A172 (cell line): ENCODE results near the gene HOXB9. TPM values are rescaled to one million over a fixed set of nuclear protein-coding genes. Genes with fewer than 3 reads are reported as not detected.

Source experiments
- DNase-seq: peaks from one replicate; pipeline ENCODE4 v3.0.0-alpha.2; 2015; ENCODE audit warnings: low spot score
- total RNA-seq: library from RNA; depleted of rRNA; stranded (reverse); fragments of >200 nt; shearing (Covaris generic); gene quantifications from 2 replicates; pipeline ENCODE4 v1.2.3, GENCODE V29; 2014

HOXB9 gene
- total RNA-seq, 1 experiment from 2014 or later, result 8.3 TPM

- DNase-seq, result peak; percentile 80
Measured at GRCh38 chr17:48587276-48588073, 38.7 kb downstream of the HOXB9 start.

GRCh38 chr17:48586355-48587258 lies 39.6 kb downstream of the HOXB9 start:
- DNase-seq, result peak; percentile 46

GRCh38 chr17:48584223-48584741 lies 41.9 kb downstream of the HOXB9 start:
- peak; percentile 52 for DNase-seq

- no peak for DNase-seq
Measured at GRCh38 chr17:48583708-48584222, 42.4 kb downstream of the HOXB9 start.

- DNase-seq, result no peak
Measured at GRCh38 chr17:48582750-48583069, 43.4 kb downstream of the HOXB9 start.

GRCh38 chr17:48579760-48580554 lies 46.2 kb downstream of the HOXB9 start:
- DNase-seq, result peak; percentile 56

GRCh38 chr17:48579471-48579759 lies 46.7 kb downstream of the HOXB9 start:
- no peak for DNase-seq

GRCh38 chr17:48578616-48579470 lies 47.3 kb downstream of the HOXB9 start:
- peak; percentile 51 for DNase-seq

GRCh38 chr17:48577946-48578615 lies 48.1 kb downstream of the HOXB9 start, which contains the start of gene HOXB4:
TSS of gene HOXB4 (minus strand) at chr17:48578350. CDS start at chr17:48578319, 31 bp downstream.
- peak; percentile 71 for DNase-seq

GRCh38 chr17:48577330-48577945 lies 48.7 kb downstream of the HOXB9 start:
- DNase-seq, result peak; percentile 56

- DNase-seq, result peak; percentile 35
Measured at GRCh38 chr17:48576479-48577309, 49.5 kb downstream of the HOXB9 start.

GRCh38 chr17:48575673-48576478 lies 50.3 kb downstream of the HOXB9 start:
- DNase-seq, result peak; percentile 51

- peak; percentile 85 for DNase-seq
Measured at GRCh38 chr17:48575066-48575582, 51.0 kb downstream of the HOXB9 start.

- DNase-seq, result no peak
Measured at GRCh38 chr17:48574505-48575065, 51.6 kb downstream of the HOXB9 start.

GRCh38 chr17:48571826-48572417 lies 54.2 kb downstream of the HOXB9 start:
- DNase-seq, result no peak
